Activated CD8-positive, alpha-beta memory T cell treated with anti-CD3 and anti-CD28 coated beads, Interleukin-2, amount 50 U/mL, for 1 hour (primary cell): ENCODE results near the gene RAET1G.
"Not testable (repeated sequence)": the region's sequence is repeated elsewhere in the genome, so short reads cannot be mapped to it uniquely, and the experiment has no call there.

Experiments
- DNase-seq: peaks from one replicate; pipeline ENCODE4 v3.0.0-alpha.2; 2020; ENCODE audit errors: extremely low read depth

The RAET1G gene

GRCh38 chr6:149934249-149935156, 11.6 kb upstream of the RAET1G start:
- no peak for DNase-seq

- no peak for DNase-seq
Observed at GRCh38 chr6:149933461-149933860, 10.5 kb upstream of the RAET1G start.

- no peak for DNase-seq
Observed at GRCh38 chr6:149933036-149933435, 10.1 kb upstream of the RAET1G start.

- DNase-seq: no peak
Observed at GRCh38 chr6:149931501-149931900, 8.6 kb upstream of the RAET1G start.

- DNase-seq: no peak
Observed at GRCh38 chr6:149929422-149929821, 6.5 kb upstream of the RAET1G start.

GRCh38 chr6:149927025-149927424, 4.1 kb upstream of the RAET1G start:
- not testable (repeated sequence) for DNase-seq

- no peak for DNase-seq
Observed at GRCh38 chr6:149925974-149926777, 3.3 kb upstream of the RAET1G start.

GRCh38 chr6:149925253-149925973, 2.5 kb upstream of the RAET1G start:
- no peak for DNase-seq

GRCh38 chr6:149924933-149925252, 2.0 kb upstream of the RAET1G start:
- DNase-seq: no peak

- no peak for DNase-seq
Observed at GRCh38 chr6:149924206-149924932, 1.4 kb upstream of the RAET1G start.

GRCh38 chr6:149923327-149923986, 536 bp upstream of the RAET1G start:
- DNase-seq: no peak

- DNase-seq: not testable (repeated sequence)
Observed at GRCh38 chr6:149922091-149922490, 830 bp downstream of the RAET1G start.

GRCh38 chr6:149921361-149921760, 1.6 kb downstream of the RAET1G start:
- DNase-seq: no peak

GRCh38 chr6:149919834-149920225, 3.1 kb downstream of the RAET1G start:
- no peak for DNase-seq

GRCh38 chr6:149919126-149919833, 3.6 kb downstream of the RAET1G start:
- DNase-seq: not testable (repeated sequence)

GRCh38 chr6:149918151-149918905, 4.6 kb downstream of the RAET1G start:
- no peak for DNase-seq

- no peak for DNase-seq
Observed at GRCh38 chr6:149917679-149918078, 5.2 kb downstream of the RAET1G start.

GRCh38 chr6:149915970-149916865, 6.7 kb downstream of the RAET1G start:
- no peak for DNase-seq
